AG10803 (cell line): ENCODE data around the gene SMAD7.
A peak's percentile ranks its signal among the peaks of the same experiment; 100 is the strongest.

Experiments used
- DNase-seq: peaks from one replicate; pipeline ENCODE4 v3.0.0; 2010; ENCODE audit warnings: low read depth
- H3K4me3 ChIP-seq: 2 replicates; pipeline ENCODE4 v1.5.1; 2011; ENCODE audit warnings: mild to moderate bottlenecking, low read length, control low read depth
- TF ChIP-seq, protein P1 (sequence below): conservative IDR thresholded peaks from 2 replicates; pipeline ENCODE4 v1.5.1; 2011; ENCODE audit warnings: mild to moderate bottlenecking, low read length, control low read depth, inconsistent platforms

Gene SMAD7

GRCh38 chr18:48953104-48953706, 2.4 kb upstream of the SMAD7 start:
- TF ChIP-seq, protein P1, sequence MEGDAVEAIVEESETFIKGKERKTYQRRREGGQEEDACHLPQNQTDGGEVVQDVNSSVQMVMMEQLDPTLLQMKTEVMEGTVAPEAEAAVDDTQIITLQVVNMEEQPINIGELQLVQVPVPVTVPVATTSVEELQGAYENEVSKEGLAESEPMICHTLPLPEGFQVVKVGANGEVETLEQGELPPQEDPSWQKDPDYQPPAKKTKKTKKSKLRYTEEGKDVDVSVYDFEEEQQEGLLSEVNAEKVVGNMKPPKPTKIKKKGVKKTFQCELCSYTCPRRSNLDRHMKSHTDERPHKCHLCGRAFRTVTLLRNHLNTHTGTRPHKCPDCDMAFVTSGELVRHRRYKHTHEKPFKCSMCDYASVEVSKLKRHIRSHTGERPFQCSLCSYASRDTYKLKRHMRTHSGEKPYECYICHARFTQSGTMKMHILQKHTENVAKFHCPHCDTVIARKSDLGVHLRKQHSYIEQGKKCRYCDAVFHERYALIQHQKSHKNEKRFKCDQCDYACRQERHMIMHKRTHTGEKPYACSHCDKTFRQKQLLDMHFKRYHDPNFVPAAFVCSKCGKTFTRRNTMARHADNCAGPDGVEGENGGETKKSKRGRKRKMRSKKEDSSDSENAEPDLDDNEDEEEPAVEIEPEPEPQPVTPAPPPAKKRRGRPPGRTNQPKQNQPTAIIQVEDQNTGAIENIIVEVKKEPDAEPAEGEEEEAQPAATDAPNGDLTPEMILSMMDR: no peak
- no peak for DNase-seq
- H3K4me3 ChIP-seq: peak overlapping the region; percentile 72

DNA sequence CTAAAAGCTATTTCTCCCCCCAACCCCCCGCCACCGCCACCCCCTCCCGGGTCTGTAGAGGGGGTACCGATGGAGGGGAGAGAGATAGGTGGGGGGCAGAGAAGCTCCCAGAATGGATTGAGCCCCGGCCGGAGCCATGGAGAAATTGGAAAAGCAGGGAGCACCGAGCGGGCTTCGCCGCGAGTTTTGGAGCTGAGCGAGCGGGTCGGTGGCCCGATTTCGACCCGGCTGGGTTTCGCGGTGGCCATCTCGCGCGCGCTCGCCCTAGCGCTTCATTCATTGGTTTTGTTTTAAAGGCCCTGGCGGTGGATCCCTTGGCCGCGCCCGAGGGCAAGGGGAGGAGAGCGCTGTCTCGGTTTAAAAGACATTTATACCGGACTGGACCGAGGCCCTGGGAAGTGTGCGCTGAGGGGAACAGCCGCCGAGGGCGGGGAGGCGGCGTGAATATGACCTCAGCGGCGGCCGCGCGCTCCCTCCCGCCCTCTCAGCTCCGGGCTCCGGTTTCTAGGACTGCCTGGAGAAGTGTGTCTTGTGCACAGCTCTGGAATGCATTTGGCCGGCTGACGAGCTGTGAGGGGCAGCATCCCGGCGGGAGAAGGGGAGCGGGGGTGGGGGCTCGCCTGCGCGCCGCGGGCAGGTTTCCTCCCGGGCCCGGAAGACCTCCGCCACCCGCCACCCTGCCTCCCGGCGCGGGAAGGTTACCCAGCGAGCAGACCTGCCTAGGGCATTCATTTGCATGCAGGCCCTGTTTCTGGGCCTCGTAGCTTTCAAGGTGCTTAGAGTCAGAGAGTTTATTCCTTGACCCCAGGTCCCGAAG, 1.7 kb upstream of the SMAD7 start:
- peak overlapping the region; percentile 72 for H3K4me3 ChIP-seq
- peak; percentile 87 for DNase-seq
- TF ChIP-seq, protein P1: no peak

- peak overlapping the region; percentile 79 for H3K4me3 ChIP-seq
- peak; percentile 93 for DNase-seq
- TF ChIP-seq, protein P1: no peak; the same call in 1 of the 2 replicates
Measured at GRCh38 chr18:48951448-48952286, 902 bp upstream of the SMAD7 start.

DNA sequence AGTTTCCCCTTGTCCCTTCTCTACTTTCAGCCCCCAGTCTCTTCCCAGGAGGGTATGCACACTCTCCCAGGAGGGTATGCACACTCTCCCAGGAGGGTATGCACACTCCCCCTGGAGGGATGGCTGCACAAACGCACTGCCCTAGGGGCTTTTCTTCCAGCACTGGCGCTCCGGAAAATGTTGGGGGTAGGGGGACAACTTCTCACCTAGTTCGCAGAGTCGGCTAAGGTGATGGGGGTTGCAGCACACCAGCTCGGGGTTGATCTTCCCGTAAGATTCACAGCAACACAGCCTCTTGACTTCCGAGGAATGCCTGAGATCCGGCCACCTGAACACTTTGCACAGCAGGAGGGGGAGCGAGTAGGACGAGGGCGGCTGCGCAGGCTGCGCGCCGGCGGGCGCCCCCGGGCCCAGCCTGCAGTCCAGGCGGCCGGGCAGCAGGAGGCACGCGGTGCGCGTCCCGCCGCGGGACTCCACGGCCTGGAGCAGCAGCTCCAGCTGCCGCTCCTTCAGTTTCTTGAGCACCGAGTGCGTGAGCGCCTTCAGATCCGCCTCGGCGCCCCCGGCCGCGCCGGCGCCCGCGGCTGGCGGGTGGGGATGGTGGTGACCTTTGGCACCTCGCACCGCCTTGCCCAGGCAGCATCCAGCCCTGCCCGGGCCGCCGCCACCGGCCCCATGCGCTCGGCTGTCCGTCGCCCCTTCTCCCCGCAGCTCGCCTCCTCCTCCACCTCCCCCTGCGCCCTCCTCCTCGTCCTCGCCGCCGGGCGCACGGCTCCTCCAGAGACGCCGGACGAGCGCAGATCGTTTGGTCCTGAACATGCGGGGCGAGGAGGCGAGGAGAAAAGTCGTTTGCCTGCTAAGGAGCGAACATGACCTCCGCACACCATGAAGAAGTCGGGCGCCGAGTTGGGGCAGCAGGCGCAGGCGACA, 894 bp downstream of the SMAD7 start:
- DNase-seq: no peak
- TF ChIP-seq, protein P1: peak; percentile 7; the same call in 1 of the 2 replicates
- peak overlapping the region; percentile 76 for H3K4me3 ChIP-seq

DNA sequence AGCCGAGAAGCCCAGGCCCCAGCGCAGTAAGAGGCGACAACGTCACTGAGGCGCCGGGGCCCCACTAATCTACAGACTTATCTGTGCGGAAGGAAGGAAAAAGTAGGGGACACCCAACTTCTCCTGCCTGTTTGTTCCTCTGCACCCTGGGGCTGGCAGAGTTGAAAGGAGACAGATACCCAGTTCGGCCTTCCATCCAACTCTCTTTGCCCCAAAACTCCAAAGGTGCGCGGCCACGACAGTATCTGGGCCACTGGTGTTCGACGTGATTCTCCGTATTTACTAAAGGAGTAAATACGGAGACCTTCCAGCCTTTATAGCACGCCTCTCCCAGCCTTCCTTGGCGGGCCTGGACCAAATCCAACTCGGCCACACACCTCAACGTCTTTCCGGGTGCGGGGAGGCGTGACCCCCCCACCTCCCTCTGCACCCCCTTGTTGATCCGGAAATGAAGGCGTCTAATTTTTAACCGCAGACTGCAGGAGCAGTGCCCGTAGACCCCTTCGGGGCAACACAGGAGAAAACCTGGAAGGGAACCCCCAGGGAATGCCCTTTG, 1.6 kb downstream of the SMAD7 start:
- TF ChIP-seq, protein P1: no peak
- H3K4me3 ChIP-seq: peak overlapping the region; percentile 76
- DNase-seq: no peak
